SHP77 (cell line): ENCODE measurements around the gene MBD6.

Experiments
- DNase-seq, 2 experiments: peaks; one replicate each; lab custom pipeline; 2025; lab: John Stamatoyannopoulos, UW

MBD6 gene, protein sequence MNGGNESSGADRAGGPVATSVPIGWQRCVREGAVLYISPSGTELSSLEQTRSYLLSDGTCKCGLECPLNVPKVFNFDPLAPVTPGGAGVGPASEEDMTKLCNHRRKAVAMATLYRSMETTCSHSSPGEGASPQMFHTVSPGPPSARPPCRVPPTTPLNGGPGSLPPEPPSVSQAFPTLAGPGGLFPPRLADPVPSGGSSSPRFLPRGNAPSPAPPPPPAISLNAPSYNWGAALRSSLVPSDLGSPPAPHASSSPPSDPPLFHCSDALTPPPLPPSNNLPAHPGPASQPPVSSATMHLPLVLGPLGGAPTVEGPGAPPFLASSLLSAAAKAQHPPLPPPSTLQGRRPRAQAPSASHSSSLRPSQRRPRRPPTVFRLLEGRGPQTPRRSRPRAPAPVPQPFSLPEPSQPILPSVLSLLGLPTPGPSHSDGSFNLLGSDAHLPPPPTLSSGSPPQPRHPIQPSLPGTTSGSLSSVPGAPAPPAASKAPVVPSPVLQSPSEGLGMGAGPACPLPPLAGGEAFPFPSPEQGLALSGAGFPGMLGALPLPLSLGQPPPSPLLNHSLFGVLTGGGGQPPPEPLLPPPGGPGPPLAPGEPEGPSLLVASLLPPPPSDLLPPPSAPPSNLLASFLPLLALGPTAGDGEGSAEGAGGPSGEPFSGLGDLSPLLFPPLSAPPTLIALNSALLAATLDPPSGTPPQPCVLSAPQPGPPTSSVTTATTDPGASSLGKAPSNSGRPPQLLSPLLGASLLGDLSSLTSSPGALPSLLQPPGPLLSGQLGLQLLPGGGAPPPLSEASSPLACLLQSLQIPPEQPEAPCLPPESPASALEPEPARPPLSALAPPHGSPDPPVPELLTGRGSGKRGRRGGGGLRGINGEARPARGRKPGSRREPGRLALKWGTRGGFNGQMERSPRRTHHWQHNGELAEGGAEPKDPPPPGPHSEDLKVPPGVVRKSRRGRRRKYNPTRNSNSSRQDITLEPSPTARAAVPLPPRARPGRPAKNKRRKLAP

DNA sequence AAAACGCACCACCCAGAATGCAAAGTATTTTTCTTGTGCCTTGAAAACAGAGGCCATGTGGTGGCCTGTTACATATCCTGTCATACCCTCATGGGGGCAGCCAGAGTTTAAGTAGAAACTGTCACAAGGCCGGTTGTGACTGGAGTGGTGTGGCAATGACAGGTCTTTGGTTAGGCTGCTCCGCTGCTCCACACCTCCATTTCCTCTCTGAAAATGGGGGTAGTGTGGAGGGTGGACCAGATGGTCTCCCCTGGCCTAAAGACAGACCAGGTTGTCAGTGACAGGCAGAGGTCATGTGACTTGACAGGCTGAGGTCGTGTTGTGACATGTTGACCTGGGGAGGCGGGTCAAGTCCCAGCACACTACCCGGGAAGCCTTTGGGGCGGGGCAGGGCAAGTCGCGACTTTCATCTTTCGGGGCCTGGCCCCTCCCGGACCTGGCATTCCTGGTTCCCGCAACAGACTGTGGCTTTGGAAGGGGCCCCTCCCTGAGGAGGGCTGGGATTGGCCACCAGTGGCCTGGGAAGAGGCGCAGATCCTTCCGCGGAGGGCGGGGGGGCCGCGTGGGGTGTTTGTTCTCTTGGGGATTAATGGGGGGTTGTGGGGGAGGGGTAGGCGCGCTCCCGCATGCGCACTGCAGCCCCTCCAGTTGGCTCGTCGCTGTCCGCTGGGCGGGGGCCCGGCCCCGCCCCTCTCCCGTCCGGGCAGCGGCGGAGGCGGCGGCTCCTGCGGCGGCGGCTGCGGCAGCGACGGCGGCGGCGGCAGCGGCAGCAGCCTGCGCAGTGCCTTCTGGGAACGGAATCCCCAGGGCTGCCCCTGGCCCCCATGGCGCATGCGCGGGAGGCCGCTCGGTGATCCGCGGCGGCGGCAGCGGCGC, at the start of gene MBD6:
TSS of gene MBD6 (plus strand) at position 814 of the 876 bp plus-strand sequence. CDS start 1,480 bp downstream, outside the sequence.
- DNase-seq = peak; percentile 71 to 81

DNA sequence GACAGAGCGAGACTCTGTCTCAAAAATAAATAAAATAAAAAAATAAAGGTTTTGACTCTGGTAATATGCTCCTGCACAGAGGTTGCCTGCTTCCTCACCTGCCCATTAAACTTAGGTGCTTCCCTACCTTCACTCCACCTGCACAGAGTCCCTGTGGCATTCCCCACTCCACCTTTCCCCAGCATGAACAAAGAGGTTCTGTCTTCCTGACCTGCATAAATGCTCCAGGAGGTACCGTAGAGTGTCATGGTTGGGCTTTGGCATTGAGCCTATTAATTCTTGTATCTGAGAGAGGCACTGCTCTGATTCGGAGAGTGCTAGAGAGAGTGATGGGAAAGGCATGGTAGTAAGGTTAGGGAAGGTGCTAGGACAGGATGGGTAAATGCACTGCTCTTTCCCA, 49.2 kb upstream of the MBD6 start:
- DNase-seq = no peak

DNA sequence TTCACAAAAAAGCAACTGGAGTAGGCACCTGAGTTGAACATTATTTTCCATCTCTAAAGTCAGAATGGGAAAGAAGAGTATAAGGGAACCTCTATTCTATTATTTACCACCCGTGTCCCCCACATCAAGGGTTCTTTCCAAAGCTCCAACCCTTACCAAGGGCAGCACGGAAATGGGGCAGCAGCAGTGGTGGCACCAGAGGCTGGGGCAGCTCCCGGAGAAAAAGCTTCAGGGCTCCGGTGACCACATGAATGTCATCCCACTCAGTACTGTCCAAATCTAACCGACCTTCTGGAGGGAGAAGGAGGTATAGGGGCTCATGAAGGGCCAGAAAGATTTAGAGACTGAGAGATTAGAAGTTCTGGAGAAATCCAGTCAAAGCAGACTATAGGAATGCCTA, 48.7 kb upstream of the MBD6 start:
- no peak for DNase-seq

DNA sequence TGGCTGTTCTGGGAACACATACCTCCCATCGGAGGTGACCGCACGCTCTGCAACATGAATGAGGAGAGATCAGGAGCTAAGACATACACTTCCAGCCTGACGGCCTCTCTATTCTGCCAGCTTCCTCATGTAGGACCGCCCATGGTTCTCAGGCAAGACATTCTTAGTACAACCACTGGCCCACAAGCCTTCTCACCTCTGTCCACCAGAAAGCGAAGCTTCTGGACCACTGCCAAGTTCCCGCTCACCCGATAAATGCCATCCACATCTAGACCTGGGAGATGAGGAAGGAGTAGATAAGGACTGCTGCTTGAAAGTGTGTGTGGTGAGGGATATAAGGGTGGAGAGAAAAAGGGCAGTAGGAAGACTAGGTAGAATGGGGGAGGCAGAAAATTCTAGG, 48.2 kb upstream of the MBD6 start:
- no peak for DNase-seq

DNA sequence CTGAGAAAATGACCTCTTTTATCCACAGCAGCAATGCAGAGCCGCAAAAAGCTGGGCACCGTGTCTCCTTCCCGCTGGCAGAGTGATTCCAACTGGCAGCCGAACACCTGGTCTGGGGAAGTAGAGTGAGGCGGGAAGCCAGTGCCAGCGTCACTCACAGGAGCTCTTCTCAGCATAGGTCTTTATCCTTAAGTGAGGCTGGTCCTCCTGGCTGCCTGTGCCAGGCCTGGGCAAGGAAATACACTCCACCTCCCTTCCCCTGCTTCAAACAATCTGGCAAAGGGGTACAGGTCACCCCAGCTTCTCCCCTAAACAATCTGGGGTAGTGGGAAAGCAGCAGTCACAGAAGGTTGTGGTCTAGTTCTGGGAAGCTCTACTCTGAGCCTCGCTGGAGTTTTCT, 47.8 kb upstream of the MBD6 start:
- no peak for DNase-seq

DNA sequence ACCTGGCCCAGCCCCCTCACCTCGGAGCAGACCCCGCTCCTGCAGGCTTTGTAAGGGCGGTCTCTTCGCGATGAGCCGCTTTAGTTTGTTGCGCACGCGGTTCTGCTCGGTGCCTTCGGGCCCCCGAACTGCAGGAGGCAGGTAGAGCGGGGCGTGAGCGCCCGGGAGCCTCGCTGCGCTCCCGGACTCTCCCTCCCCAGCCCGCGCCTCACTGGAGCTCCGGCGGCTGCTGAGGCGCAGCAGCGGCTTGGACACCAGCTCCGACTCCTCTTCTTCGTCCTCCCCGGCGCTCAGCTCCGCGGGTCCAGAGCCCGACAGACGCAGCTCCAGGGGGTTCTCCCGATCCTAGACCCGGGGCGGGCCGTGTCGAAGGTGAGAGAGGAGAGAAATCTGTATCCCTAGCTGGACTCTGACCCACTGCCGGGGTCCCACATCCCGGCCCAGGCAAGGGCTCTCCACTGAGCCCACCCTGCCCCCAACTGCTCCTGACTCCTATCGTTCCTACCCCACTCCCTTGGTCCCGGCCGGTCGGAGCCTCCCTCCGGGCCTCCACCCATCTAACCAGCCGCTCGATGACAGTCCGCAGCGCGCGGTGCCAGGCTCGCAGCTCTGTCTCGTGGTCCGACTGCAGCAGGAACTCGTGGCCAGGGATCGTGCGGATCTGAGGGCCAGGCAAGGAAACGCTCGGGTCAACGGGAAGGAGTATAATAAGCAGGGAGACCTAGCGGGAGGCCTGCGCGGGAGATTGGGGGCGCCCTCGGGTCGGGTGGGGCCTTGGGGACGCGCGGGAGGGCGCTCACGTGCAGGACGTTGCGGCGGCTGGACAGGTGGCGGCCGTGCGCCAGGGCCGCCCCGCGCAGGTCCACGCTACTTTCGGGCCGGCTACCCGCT, 47.1 kb upstream of the MBD6 start:
- DNase-seq = no peak

DNA sequence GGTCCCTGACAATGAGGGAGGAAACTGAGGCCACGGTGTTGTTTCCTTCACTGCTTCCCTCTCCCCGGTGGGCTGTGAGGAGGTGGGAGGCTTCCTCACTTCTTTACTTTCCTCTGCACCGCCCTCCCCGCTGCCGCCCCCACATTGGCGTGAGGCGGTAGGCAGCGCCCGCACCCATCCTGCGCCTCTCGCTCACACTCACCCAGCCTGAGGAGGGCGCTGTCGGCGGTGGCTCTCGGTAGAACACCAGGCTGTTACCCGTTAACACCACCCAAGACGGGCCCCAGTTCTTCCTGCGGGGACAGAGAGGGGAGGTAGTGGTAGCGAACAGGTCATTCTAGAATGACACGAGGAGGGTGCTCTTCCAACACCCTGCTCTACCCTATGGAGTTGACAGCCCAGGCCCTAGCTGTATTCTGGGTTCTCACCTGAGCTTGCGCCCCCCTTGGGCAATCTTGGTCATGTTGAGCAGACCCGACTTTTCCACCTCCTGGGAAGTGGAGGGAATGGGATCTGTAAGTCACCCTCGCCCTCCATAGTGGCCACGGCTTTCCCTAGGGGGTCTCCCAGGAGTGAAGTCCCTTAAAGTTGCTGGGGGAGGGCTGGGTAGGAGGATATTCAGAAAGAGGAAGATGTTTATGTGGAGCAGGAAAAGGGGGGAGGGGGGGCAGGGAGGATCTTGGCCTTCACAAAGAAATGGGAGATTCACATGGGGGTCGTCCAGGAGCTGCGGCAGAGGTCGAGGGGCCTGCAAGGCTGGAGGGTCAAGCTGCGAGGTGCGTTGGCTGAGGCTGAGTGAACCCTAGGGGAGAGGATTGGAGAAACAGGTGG, 46.2 kb upstream of the MBD6 start:
- DNase-seq = no peak

DNA sequence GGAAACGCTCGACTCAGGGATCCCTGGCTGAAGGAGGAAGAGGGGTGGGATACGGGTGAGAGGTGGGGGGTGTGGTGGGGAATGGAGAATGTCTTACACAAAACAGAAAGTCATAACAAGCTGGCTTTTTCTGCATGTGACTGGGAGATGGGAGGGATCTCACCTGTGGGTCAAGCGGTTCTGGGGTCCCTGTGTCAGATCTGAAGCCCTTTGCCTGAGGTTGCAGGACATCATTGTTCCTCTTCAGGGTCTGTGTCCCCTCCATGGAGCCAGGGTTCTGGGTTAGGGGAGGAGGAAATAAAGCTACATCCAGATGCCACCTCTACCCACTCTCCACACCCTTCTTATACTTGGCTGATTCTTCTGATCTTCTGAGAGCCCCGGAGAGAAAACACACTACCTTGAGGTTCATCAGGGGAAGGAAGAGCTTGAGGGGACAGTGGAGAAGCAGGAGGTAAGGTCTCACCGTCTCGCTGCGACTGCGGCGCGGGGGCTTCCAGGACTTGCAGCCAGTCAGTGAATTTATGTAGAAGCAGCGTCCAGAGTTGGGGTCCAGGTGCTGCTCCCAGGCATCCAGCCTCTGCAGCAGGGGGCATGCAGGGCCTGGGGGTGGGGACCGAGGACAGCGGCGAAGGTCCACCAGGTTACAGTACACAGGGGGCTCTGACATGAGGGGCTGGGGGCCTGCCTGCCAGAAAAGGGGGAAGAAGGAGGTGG, 45.5 kb upstream of the MBD6 start:
- no peak for DNase-seq

DNA sequence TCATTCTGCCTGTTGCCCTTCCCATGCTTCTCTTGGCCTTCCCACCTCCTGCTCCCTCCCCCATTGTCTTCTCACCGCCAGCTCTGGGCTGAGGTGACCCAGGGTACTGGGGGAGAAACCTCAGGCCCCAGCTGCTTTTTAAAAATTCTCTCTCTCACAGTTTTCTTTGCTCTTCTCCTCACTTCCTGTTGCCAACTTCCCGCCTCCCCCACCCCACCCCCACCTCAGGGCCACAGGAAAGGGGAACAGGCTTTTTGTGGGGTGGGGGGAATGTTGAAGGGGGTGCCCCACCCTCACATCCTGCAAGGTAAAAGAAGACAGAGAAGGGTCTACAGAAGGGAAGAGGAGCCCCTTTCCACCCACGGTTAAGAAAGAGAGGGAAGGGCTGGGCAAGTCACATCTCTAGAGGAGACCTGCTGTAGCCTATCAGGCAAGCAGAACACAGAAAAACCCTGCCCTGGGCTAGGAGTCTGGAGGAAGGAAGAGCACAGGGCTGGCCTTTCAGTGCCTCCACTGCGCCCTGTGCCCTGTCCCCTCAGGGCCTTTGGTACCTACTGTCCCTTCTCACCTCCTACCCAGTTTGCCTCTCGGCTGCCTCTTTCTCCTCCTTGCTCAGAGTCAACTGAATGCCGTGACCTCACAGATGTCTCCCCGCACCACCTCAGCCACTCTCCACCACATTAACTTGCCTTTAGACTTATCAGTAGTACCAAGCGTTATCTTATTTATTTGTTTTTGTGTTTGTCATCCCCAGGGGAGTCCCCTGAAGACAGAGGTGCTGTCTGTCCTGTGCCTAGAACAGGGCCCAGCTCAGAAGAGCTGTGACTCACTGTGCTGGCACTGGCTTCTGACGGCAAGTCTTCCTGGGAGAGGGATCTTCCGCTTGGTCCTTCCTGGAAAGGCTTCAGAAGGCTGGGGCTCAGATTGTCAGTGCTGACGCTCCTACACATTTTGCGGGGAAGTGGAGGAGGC, 44.6 kb upstream of the MBD6 start:
- DNase-seq = no peak

DNA sequence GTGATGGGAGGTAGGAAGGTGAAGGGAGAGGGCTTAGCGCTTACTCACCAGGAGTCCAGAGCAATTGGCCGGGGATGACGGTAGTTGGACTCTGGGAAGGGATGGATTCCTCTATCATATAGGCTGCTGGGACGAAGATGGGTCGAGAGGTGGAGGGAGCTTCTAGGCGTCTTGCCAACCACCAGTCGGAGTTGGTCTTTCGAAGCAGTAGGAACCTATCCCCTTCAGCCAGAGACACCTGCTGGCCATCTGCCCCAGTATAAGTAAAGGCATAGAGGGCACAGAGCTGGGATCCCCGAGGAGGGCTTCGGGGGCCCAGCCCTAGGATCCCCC, 43.6 kb upstream of the MBD6 start:
- DNase-seq = no peak

DNA sequence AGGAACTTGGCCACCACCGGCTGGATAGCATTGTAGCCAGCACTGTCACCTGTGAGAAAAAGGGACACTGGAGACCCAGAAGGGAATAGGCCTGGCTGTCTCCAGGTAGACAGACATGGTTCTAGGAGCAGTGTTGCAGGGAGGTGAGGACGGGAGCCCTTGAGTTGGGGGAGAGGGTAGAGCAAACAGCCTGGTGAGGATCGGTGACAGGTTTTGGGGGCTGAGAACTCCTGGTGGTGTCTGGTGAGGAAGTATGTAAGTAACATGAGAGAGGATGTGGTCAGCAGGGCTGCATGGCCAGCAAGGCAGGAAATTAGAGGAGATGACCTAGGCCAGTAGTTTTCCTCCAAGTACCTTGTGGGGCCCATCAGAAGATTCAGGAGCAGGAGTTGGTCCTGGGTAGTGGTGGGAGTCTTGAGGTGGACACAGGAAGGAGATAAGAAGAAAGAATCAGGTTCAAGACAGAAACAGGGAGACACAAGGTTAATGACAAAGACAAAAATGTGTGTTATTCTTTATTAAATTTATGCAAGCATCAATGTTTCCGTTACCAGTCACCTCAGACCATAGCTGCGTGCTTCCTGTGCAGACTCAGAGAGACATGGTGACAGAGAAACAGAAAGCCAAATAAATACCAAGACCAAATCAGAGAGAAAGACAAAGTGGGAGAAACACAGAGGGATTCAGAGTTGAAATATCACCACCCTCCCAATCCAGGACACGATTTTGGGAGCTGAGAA, 43.1 kb upstream of the MBD6 start, which contains the start of gene ARHGAP9:
TSS of gene ARHGAP9 (minus strand) at position 491 of the 740 bp plus-strand sequence. CDS start at position 31, 460 bp downstream.
- DNase-seq = no peak

DNA sequence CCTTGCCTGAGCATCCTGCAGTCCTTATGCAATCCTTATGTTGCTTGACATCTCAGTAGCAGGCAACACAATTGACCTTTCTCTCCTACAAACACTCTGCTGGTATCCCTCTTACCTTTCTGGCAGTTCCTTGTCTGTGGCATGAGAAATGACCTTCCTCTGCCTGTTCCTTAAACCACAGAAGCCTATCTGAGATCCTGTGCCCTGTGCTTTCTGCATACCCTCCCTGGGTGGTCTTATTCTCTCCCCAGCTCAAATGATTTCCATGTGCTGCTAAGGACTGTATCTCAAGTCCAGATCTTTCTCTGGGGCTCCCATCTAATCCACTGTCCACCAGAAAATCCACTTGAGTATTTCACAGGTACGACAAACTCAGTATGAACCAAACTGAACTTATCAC, 41.0 kb upstream of the MBD6 start:
- no peak for DNase-seq

DNA sequence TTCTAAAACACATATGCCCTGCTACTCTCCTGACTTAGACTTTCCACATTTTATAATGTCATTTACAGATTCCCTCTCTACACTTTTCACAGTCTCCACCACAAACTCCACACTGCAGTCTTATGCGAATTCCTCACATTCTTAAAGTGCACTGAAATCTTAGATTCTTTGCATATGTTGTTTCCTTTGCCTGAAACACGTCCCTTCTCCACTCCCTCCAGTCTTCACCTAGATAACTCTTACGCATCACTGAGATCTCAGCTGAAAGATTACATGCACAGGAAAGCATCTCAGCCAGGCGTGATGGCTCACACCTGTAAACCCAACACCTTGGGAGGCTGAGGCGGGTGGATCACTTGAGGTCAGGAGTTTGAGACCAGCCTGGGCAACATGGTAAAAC, 39.2 kb upstream of the MBD6 start:
- DNase-seq = no peak

DNA sequence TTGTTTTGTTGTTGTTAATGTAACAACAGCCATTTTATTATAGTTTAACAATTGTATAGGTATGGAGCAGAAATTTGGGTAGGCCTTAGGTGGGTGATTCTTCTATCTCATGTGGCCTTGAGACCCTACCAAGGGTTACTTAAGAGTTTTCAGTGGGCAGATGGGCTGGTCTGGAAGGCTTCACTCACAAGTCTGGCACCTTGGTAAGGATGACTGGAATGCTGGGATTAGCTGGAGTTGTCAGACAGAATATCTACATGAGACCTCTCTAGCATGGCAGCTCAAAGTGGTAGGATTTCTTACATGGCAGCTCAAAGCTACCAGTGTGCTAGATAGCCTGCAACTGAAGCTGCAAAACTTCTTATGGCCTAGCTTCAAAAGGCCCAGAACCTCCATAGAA, 36.9 kb upstream of the MBD6 start:
- no peak for DNase-seq

DNA sequence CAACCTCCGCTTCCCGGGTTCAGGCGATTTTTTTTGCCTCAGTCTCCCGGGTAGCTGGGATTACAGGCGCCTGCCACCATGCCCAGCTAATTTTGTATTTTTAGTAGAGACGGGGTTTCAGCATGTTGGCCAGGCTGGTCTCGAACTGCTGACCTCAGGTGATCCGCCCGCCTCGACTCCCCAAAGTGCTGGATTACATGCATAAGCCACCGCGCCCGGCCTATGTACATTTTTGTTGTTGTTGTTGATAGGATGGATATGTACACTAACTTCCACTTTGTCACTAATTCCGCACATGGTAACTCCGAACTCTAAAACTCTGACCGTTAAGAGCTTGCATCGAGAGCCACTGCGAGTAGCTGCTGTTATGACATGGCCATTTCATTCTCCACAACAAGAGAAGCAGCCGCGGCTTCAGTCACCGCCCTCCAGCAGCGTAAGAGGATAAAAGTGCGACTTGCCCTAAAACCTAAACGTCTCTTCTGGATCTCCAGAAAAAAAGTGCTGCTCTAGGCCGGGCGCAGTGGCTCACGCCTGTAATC, 35.5 kb upstream of the MBD6 start:
- no peak for DNase-seq

DNA sequence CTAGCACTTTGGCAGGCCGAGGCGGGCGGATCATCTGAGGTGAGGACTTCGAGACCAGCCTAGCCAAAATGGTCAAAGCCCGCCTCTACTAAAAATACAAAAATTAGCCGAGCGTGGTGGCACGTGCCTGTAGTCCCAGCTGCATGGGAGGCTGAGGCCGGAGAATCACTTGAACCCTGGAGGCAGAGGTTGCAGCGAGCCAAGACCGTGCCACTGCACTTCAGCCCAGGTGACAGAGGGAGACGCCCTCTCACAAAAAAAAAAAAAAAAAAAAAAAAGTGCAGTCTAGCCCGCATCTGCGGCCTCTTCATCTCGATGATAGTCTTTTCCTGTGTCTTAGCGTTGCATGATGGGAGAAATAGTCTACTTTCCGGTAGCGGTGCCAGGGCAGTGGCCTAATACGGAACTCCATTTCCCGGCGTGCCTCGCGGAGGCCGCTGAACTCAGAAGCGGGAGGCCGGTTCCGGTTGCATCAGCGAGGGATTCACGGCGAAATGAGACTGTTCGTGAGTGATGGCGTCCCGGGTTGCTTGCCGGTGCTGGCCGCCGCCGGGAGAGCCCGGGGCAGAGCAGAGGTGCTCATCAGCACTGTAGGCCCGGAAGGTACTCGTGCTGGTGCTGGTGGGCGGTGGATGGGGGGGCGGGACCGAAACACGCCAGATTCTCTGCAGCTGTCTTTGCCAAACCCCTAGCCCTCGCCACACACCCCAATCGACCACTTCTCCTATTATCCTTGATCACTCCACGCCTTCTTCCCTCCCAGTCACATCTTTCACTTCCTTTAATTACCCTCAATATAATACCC, 34.8 kb upstream of the MBD6 start, which contains the start of gene MARS1:
TSS of gene MARS1 (plus strand) at position 472 of the 805 bp plus-strand sequence. CDS start at position 495, 23 bp downstream.
- peak; percentile 95 to 97 for DNase-seq
